Testis (tissue), 2 donors: Measurements from ENCODE around the gene BCL11A.
"Not testable (repeated sequence)": the region's sequence is repeated elsewhere in the genome, so short reads cannot be mapped to it uniquely, and the experiment has no call there.

ENCODE experiments used
- CTCF ChIP-seq, 3 experiments: fragments of 450-650 bp in 2 of 3; fragments of 200-600 bp in 1 of 3; sonication (generic) in 1 of 3; IDR thresholded peaks; one replicate each; pipeline ENCODE4 v1.5.1; 2016 to 2019; ENCODE audit warnings: antibody characterized with exemption in 3 of 3, mild to moderate bottlenecking in 2 of 3, moderate library complexity in 1 of 3
- POLR2A ChIP-seq: fragments of 450-650 bp; IDR thresholded peaks from one replicate; pipeline ENCODE4 v1.6.1; 2017; ENCODE audit warnings: antibody characterized with exemption, mild to moderate bottlenecking, moderate library complexity

- TF ChIP-seq CTCF (IDR thresholded peaks at IDR 0.05); POLR2A: not testable (repeated sequence)
Measured at GRCh38 chr2:60417210-60417609, 136.2 kb downstream of the BCL11A start.
